Hippocampal formation (tissue), 2 donors: Measurements from ENCODE around the gene HIVEP3.

ENCODE experiments used
- DNase-seq, 2 donors: peaks; one replicate each; lab custom pipeline; 2025; lab: John Stamatoyannopoulos, UW

Gene HIVEP3

DNA sequence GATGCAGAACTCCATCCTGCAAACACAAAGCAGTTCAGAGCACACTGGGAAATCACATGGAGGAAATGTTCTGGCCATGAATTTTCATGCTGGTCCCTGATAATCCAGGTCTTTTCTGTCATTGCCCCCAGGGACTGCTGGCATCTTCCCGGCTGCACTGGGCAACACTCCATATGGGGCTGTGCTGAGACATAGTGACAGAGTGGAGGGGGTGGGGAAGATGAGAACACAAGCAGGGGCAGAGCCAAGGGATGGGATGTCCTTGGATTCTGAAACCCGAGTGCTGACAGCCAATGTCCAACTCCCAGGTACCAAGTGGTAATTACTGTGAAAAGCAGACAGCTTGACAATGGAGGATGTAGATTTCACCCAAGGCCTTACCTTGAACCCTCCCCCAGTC is 185.7 kb downstream of the HIVEP3 start:
- no peak for DNase-seq

- no peak for DNase-seq
Observed at GRCh38 chr1:41731516-41732030, 187.1 kb downstream of the HIVEP3 start.

GRCh38 chr1:41730806-41731205 is 187.9 kb downstream of the HIVEP3 start:
- no peak for DNase-seq

DNA sequence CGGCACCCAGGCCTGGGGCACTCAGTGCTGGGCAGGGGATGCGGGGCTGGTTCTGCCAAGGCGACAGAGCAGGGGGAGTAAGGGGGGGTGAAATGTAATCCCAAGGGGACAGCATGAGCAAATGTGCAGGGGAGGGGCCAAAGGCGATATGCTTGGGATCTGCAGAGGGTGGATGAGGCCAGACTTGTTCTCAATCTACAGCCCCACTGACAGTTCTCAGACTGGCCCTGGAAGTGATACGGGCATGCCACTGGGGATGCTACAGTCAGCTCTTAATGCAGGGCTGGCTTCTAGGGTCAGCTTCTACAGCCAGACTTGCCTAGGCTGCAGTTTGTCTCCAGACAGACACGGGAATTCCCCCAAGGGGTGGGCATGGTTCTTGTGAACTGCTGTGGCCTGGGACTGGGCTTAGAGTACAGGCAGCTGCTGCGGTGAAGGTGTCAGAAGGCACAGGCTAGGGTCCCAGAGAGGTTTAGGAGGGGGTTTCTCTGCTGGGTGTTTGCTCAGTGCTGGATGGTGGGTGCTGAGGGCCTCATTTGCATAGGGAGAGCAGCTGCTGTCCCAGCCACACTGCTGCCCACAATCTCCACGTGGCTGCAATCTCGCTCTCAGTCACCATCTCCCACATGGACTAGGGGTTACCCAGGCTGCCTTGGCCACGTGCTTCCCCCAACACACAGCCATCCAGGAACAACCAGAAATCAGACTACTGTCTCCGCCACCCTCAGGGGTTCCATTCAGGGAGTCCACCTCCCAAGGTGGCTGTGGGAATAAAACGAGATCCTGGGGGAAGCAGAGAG is 190.1 kb downstream of the HIVEP3 start:
- DNase-seq, result no peak

- no peak for DNase-seq
Observed at GRCh38 chr1:41727749-41728115, 191.0 kb downstream of the HIVEP3 start.

DNA sequence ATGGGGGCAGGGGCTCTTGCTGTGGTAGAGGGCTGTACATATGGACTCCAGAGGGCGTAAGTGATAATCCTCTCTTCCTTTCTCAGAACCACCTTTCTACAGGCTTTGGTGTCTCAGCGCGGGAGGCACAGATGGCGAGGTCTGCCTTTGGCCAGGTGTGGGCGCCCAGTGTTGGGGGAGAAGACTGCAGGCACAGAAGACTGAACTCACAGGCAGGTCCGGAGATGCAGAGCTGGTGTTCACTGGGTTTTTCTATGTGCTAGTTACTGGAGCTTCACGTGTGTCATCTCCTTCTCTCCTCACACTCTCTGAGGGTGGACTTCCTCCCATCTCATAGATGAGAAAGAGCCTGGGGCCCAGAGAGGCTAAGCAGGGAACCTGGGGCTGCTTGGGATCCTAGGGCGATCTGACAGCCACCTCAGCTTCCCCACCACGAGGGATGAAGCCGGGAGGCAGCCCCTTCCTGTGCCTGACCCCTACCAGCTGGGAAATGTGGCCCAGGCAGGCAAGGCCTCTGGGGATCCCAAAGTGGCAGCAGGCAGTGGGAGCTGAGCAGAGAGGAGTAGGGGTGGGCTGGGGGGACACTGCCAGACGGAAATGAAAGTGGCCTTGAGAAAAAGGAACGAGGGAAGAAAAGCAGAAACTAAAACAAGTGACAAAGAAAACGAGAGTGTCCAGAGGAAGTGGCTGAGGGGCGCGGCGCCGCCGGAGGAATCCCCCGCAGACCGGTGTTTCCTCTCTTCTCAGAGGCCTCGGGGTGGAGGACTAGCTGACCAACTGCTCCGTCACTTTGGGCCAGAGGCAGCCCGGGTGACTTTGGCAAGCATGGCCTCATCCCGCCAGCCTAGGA is 191.6 kb downstream of the HIVEP3 start:
- peak in 1 of 2 donors; percentile 23 for DNase-seq

- DNase-seq, result no peak
Observed at GRCh38 chr1:41726292-41726691, 192.4 kb downstream of the HIVEP3 start.

GRCh38 chr1:41724926-41725325 is 193.8 kb downstream of the HIVEP3 start:
- no peak for DNase-seq

DNA sequence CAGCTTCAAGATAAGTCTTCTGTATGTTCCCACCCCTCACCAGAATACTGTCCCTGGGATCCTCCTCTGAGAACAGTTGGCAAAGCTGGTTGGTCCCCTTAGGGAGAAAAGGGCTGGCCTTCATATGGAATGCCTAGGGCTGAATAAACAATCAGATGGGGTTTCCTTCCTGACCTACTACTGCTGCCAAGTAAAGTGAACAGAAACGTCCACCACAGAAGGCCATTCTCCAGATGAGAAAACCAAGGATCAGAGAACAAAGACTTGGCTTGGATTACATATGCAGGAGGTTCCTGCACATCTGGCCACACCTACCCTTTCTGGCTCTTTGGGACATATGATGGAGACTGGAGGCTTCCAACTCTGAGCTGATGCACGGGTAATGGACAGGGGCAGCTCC is 194.5 kb downstream of the HIVEP3 start:
- no peak for DNase-seq

DNA sequence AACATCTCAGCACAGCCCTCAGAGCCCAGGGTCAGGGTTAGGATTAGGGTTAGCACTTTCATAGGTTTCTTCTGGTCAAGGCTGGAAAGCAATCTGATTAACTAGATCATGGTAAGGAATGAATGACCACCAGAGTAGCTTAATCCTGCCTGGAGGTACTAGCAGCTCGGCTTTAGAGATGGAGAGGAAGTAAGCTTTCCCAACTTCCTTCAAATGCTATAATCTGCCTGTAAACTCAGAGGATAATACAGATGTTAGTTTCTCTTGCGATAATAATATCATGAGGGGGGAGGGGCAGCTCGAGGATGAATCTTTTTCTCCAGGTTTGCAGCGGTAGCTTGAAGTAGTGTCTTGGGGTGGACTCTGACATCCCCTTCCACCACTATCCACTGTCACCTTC is 194.9 kb downstream of the HIVEP3 start:
- DNase-seq, result no peak

GRCh38 chr1:41722184-41722583 is 196.5 kb downstream of the HIVEP3 start:
- DNase-seq, result no peak

DNA sequence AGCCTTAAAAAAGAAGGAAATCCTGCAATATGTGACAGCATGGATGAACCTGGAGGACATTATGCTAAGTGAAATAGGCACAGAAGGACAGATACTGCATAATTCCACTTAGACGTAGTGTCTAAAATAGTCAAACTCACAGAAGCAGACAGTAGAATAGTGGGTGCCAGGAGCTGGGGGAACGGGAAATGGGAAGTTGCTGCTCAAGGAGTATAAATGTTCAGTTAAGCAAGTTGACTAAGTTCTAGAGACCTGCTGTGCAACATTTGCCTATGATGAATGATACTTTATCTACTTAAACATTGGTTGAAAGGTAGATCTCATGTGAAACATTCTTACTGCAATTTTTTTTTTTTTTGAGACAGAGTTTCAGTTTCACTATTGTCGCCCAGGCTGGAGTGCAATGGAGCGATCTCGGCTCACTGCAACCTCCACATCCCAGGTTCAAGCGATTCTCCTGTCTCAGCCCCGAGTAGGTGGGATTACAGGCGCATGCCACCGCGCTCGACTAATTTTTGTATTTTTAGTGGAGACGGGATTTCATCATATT is 197.8 kb downstream of the HIVEP3 start:
- DNase-seq, result no peak

DNA sequence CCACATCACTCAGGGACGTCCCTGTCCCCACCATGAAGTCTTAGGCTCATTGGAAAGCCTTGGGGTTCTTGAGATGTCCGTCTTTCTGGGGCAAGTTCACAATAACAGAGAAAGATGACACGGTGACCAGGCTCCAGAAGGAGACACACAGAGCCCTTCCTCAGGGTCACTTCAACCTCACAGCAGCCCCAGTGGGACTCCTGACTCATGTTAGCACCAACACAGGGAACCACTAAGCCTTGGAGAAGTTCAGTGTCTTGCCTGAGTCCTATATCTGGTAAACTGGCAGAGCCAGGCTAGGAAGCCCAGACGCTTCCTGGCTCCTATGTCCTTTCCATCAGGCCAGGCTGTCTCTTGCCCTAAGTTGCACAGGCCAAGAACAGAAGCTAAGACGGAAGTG is 199.1 kb downstream of the HIVEP3 start:
- DNase-seq, result no peak

GRCh38 chr1:41719128-41719527 is 199.6 kb downstream of the HIVEP3 start:
- DNase-seq, result no peak

- DNase-seq, result no peak
Observed at GRCh38 chr1:41718497-41718896, 200.2 kb downstream of the HIVEP3 start.

DNA sequence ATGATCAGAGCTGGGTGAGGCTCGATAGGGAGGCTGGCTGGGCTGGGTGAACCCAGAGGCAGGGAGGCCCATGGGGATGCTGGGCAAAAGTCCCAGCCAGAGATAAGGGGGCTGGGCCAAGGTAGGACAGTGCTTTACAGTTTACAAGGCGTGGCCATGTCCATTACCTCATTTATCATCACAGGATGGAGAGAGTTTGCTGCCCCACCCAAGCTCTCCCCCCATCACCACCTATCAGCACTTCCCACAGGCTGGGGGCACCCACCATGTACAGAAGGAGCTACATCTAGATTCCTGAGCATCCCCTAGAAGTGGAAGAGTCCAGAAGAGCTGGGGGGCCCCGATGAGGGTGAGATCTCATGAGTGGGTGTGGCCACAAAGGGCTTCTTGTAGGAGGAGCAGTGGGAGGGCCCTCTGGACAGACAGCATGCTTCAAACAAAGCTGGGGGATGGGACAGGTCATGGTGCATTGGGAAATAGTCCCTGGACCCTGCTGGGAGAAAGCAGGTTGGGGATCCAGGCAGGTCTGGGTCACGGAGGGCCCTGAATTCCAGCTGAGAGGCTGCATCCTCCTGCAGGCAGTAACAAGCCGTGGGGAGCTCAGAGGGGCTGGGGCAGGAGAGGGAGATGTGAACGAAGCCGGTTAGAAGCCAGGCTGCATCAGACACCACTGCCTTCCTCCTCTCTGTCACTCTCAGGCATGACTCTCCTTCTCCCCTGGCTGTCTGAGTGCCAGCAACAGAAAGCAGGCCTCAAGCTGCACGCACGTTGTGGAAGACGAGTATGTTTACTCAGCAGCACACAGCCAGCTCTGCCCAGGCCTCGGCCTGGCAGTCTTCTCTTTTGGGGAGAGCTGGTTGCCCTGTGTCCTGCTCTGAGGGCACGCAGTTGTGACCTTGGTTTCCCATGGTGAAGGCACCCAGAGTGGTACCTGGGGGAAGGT is 202.3 kb downstream of the HIVEP3 start:
- no peak for DNase-seq

- no peak for DNase-seq
Observed at GRCh38 chr1:41715441-41716095, 203.2 kb downstream of the HIVEP3 start.

- no peak for DNase-seq
Observed at GRCh38 chr1:41714638-41715389, 203.9 kb downstream of the HIVEP3 start.

GRCh38 chr1:41713557-41714327 is 205.0 kb downstream of the HIVEP3 start:
- DNase-seq, result no peak
